Occipital lobe (tissue), 2 donors: ENCODE results near the gene MORN1. TPM values are rescaled to one million over a fixed set of nuclear protein-coding genes. Genes with fewer than 3 reads are reported as not detected.

ENCODE experiments used
- DNase-seq: peaks from one replicate; lab custom pipeline; 2025; lab: John Stamatoyannopoulos, UW
- total RNA-seq: library from RNA; depleted of rRNA; stranded (reverse); fragments of >200 nt; gene quantifications from one replicate; pipeline ENCODE4 v1.2.3, GENCODE V29; 2014

Gene MORN1
- total RNA-seq, 1 donor from 2014 or later: 13.1 TPM

GRCh38 chr1:2322581-2323211 lies 68.7 kb downstream of the MORN1 start:
- no peak for DNase-seq

GRCh38 chr1:2322065-2322571 lies 69.2 kb downstream of the MORN1 start:
- no peak for DNase-seq

GRCh38 chr1:2320760-2321667 lies 70.3 kb downstream of the MORN1 start:
- DNase-seq: no peak

- no peak for DNase-seq
Observed at GRCh38 chr1:2320006-2320405, 71.3 kb downstream of the MORN1 start.

- DNase-seq: no peak
Observed at GRCh38 chr1:2319291-2319690, 72.1 kb downstream of the MORN1 start.

- DNase-seq: no peak
Observed at GRCh38 chr1:2318314-2319278, 72.8 kb downstream of the MORN1 start.

GRCh38 chr1:2317230-2318065 lies 73.9 kb downstream of the MORN1 start:
- no peak for DNase-seq

- no peak for DNase-seq
Observed at GRCh38 chr1:2316451-2316961, 74.8 kb downstream of the MORN1 start.

GRCh38 chr1:2315674-2316450 lies 75.5 kb downstream of the MORN1 start:
- no peak for DNase-seq

GRCh38 chr1:2314803-2315673 lies 76.3 kb downstream of the MORN1 start:
- DNase-seq: no peak

- DNase-seq: no peak
Observed at GRCh38 chr1:2314273-2314802, 77.0 kb downstream of the MORN1 start.

GRCh38 chr1:2313651-2314261 lies 77.6 kb downstream of the MORN1 start:
- no peak for DNase-seq

GRCh38 chr1:2312515-2313301 lies 78.6 kb downstream of the MORN1 start:
- DNase-seq: no peak

- DNase-seq: no peak
Observed at GRCh38 chr1:2312160-2312514, 79.2 kb downstream of the MORN1 start.

- no peak for DNase-seq
Observed at GRCh38 chr1:2311184-2312032, 79.9 kb downstream of the MORN1 start.
